ENCODE results near the gene TMEM72.
A peak's percentile ranks its signal among the peaks of the same experiment; 100 is the strongest.

TMEM72 gene

DNA sequence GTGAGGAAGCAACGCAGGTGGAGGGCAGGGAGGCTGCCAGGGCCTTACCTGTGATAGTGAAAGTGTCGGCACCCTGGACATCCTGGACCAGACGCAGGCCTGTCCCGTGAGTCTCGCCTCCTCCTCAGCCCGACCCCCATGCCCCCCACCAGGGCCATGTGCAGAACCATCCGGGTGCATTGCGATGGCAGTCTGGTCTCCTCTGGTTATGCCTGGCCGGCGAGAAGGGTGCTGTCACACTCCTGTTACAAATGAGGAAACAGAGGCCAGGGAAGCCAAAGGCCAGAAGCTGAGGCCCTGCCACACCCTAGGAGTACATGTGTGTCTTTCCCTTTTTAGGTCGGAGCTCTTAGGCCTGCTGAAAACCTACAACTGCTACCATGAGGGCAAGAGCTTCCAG is 60.3 kb downstream of the TMEM72 start:
- no peak overlapping the region for H3K4me3 ChIP-seq (ENCODE audit: low read depth, low read length)
- TF ChIP-seq, protein P1, sequence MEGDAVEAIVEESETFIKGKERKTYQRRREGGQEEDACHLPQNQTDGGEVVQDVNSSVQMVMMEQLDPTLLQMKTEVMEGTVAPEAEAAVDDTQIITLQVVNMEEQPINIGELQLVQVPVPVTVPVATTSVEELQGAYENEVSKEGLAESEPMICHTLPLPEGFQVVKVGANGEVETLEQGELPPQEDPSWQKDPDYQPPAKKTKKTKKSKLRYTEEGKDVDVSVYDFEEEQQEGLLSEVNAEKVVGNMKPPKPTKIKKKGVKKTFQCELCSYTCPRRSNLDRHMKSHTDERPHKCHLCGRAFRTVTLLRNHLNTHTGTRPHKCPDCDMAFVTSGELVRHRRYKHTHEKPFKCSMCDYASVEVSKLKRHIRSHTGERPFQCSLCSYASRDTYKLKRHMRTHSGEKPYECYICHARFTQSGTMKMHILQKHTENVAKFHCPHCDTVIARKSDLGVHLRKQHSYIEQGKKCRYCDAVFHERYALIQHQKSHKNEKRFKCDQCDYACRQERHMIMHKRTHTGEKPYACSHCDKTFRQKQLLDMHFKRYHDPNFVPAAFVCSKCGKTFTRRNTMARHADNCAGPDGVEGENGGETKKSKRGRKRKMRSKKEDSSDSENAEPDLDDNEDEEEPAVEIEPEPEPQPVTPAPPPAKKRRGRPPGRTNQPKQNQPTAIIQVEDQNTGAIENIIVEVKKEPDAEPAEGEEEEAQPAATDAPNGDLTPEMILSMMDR (IDR thresholded peaks at IDR 0.05; ENCODE audit: control insufficient read depth, extremely low read depth, insufficient read depth) = no peak
- DNase-seq (ENCODE audit: low read depth) = no peak

GRCh38 chr10:44971935-44972757 is 61.0 kb downstream of the TMEM72 start:
- H3K4me3 ChIP-seq (ENCODE audit: low read depth, low read length) = no peak overlapping the region
- TF ChIP-seq, protein P1 (IDR thresholded peaks at IDR 0.05; ENCODE audit: control insufficient read depth, extremely low read depth, insufficient read depth) = no peak
- DNase-seq (ENCODE audit: low read depth) = no peak

GRCh38 chr10:44972874-44973306 is 61.8 kb downstream of the TMEM72 start:
- no peak overlapping the region for H3K4me3 ChIP-seq (ENCODE audit: low read depth, low read length)
- TF ChIP-seq, protein P1 (IDR thresholded peaks at IDR 0.05; ENCODE audit: control insufficient read depth, extremely low read depth, insufficient read depth) = no peak

GRCh38 chr10:44973323-44974081 is 62.4 kb downstream of the TMEM72 start:
- DNase-seq (ENCODE audit: low read depth) = no peak
- TF ChIP-seq, protein P1 (IDR thresholded peaks at IDR 0.05; ENCODE audit: control insufficient read depth, extremely low read depth, insufficient read depth) = no peak
- no peak overlapping the region for H3K4me3 ChIP-seq (ENCODE audit: low read depth, low read length)

More at GRCh38 chr10:44972874-44973306, 61.8 kb downstream of the TMEM72 start:
- DNase-seq (ENCODE audit: low read depth) = no peak

- no peak for DNase-seq (ENCODE audit: low read depth)
- TF ChIP-seq, protein P1 (IDR thresholded peaks at IDR 0.05; ENCODE audit: control insufficient read depth, extremely low read depth, insufficient read depth) = no peak
- no peak overlapping the region for H3K4me3 ChIP-seq (ENCODE audit: low read depth, low read length)
Observed at GRCh38 chr10:44974082-44974627, 63.0 kb downstream of the TMEM72 start.

GRCh38 chr10:44974628-44975430 is 63.7 kb downstream of the TMEM72 start:
- DNase-seq (ENCODE audit: low read depth) = no peak
- TF ChIP-seq, protein P1 (IDR thresholded peaks at IDR 0.05; ENCODE audit: control insufficient read depth, extremely low read depth, insufficient read depth) = peak; percentile 89
- 0 out of 2 replicates have a peak overlapping the region, but pooled peaks have one; percentile 15 for H3K4me3 ChIP-seq (ENCODE audit: low read depth, low read length)
